GM19025 (cell line): Measurements from ENCODE around the gene MED14.

Experiments used
- ATAC-seq: cut with Tn5 transposase; IDR thresholded peaks from one replicate; pipeline ENCODE4 v1.9.1; 2021; ENCODE audit warnings: mild to moderate bottlenecking, low read depth, moderate library complexity; ENCODE audit not compliant: unreplicated experiment

MED14 gene

GRCh38 chrX:40671126-40671525 is 64.2 kb downstream of the MED14 start:
- no peak for ATAC-seq

- ATAC-seq, result no peak
Observed at GRCh38 chrX:40663880-40664630, 71.3 kb downstream of the MED14 start.

GRCh38 chrX:40663078-40663740 is 72.1 kb downstream of the MED14 start:
- no peak for ATAC-seq

GRCh38 chrX:40661489-40661888 is 73.9 kb downstream of the MED14 start:
- no peak for ATAC-seq

GRCh38 chrX:40660381-40660780 is 75.0 kb downstream of the MED14 start:
- ATAC-seq, result no peak

- ATAC-seq, result no peak
Observed at GRCh38 chrX:40653535-40653934, 81.8 kb downstream of the MED14 start.

- ATAC-seq, result no peak
Observed at GRCh38 chrX:40652664-40653063, 82.7 kb downstream of the MED14 start.

- no peak for ATAC-seq
Observed at GRCh38 chrX:40651620-40652223, 83.6 kb downstream of the MED14 start.

- ATAC-seq, result peak; percentile 72
Observed at GRCh38 chrX:40647307-40648197, 87.8 kb downstream of the MED14 start, which contains the start of gene CXorf38. CXorf38 (minus strand) TSS chrX:40647561; CDS start chrX:40647520, 41 bp downstream.

GRCh38 chrX:40646489-40647306 is 88.6 kb downstream of the MED14 start:
- peak; percentile 22 for ATAC-seq

GRCh38 chrX:40644821-40645358 is 90.5 kb downstream of the MED14 start:
- peak; percentile 35 for ATAC-seq

GRCh38 chrX:40644176-40644575 is 91.2 kb downstream of the MED14 start:
- no peak for ATAC-seq

- no peak for ATAC-seq
Observed at GRCh38 chrX:40637687-40638086, 97.7 kb downstream of the MED14 start.

GRCh38 chrX:40632199-40632598 is 103.1 kb downstream of the MED14 start:
- ATAC-seq, result no peak

GRCh38 chrX:40628506-40628905 is 106.8 kb downstream of the MED14 start:
- ATAC-seq, result no peak

GRCh38 chrX:40625294-40625693 is 110.0 kb downstream of the MED14 start:
- no peak for ATAC-seq

GRCh38 chrX:40623665-40624064 is 111.7 kb downstream of the MED14 start:
- ATAC-seq, result no peak

- no peak for ATAC-seq
Observed at GRCh38 chrX:40623139-40623536, 112.2 kb downstream of the MED14 start, which contains the start of gene MPC1L. MPC1L (plus strand) TSS chrX:40623428; CDS start chrX:40623566, 138 bp downstream.

GRCh38 chrX:40622479-40623138 is 112.7 kb downstream of the MED14 start:
- ATAC-seq, result no peak
